Measurements from ENCODE around the gene TRH.
"Not testable (repeated sequence)": the region's sequence is repeated elsewhere in the genome, so short reads cannot be mapped to it uniquely, and the experiment has no call there.

Gene TRH

GRCh38 chr3:129962600-129962999 lies 11.9 kb upstream of the TRH start:
- DNase-seq (ENCODE audit: insufficient read length, low spot score): no peak
- FAIRE-seq: no peak

GRCh38 chr3:129965937-129966336 lies 8.6 kb upstream of the TRH start:
- DNase-seq (ENCODE audit: insufficient read length, low spot score) (no peak), FAIRE-seq (peak; percentile 80)

- no peak for DNase-seq (ENCODE audit: insufficient read length, low spot score)
- FAIRE-seq: no peak
Observed at GRCh38 chr3:129966876-129967275, 7.6 kb upstream of the TRH start.

DNA sequence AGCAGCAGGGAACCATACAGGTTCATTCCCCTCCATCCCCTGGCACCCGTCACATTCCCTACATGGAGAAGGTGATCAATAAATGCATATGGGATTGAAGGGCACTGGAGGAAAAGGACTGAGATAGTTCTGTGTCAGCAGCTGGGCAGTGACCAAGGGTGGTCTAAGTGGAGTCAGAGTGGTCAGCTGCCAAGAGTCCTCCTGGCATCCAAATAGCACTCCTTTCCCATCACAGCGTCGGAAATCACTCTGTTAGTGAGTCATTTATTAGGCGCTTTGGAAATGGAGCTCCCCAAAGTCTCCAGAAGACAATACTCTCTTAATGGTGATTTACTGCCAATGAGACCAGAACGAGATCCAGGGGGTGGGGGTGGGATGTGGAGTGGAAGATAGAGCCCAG lies 6.8 kb upstream of the TRH start:
- DNase-seq (ENCODE audit: insufficient read length, low spot score) (no peak), FAIRE-seq (no peak)

- FAIRE-seq: no peak
- no peak for DNase-seq (ENCODE audit: insufficient read length, low spot score)
Observed at GRCh38 chr3:129971351-129972052, 3.0 kb upstream of the TRH start.

GRCh38 chr3:129972301-129972700 lies 2.2 kb upstream of the TRH start:
- DNase-seq (ENCODE audit: insufficient read length, low spot score) (no peak), FAIRE-seq (no peak)

DNA sequence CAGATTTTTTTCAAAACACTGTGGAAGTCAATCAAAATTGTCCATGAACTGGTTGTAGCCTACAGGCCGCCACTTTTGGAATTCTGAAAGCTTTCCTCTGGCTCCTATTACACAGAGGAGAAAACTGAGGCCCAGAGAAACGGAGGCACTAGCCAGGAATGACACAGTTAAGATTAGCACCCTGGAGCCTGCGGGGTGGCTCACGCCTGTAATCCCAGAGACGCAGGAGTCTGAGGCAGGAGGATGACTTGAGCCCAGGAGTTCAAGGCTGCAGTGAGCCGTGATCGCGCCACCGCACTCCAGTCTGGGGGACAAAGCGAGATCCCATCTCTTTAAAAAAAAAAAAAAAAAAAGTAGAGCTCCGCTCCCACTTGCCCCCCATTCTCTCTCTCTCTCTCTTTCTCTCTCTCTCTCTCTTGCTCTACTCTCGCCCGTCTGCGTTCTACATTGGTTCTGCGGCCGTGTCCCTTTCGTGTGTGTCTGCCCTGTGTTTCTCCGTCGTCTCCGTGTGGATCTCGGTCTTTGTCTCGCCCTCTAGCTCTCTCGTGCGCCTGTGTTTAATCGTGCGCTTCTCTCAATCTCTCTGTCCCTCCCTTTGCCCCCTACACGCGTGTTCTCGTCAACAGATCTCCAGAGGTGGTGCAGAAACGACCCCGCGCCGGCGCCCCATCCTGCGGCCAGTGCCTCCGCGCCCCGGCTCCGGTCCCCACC lies 512 bp upstream of the TRH start:
- DNase-seq (ENCODE audit: insufficient read length, low spot score) (no peak), FAIRE-seq (no peak)

- FAIRE-seq (no peak), DNase-seq (ENCODE audit: insufficient read length, low spot score) (no peak)
Observed at GRCh38 chr3:129974833-129975704, 549 bp downstream of the TRH start.

DNA sequence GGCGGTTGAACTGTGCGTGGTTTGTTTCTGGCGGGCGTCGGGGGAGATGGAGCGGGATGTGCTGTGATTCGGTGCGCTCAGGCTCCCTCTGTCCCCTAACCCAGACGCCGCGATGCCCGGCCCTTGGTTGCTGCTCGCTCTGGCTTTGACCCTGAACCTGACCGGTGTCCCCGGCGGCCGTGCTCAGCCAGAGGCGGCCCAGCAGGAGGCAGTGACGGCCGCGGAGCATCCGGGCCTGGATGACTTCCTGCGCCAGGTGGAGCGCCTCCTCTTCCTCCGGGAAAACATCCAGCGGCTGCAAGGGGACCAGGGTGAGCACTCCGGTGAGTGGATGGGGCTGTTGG lies 1.2 kb downstream of the TRH start:
- DNase-seq (ENCODE audit: insufficient read length, low spot score): no peak
- FAIRE-seq: no peak

GRCh38 chr3:129976286-129976685 lies 1.8 kb downstream of the TRH start:
- no peak for DNase-seq (ENCODE audit: insufficient read length, low spot score)

GRCh38 chr3:129978123-129978522 lies 3.6 kb downstream of the TRH start:
- DNase-seq (ENCODE audit: insufficient read length, low spot score) (no peak), FAIRE-seq (no peak)

More at GRCh38 chr3:129976286-129976685, 1.8 kb downstream of the TRH start:
- FAIRE-seq: no peak

- FAIRE-seq: peak; percentile 33
Observed at GRCh38 chr3:129979905-129980304, 5.4 kb downstream of the TRH start.

DNA sequence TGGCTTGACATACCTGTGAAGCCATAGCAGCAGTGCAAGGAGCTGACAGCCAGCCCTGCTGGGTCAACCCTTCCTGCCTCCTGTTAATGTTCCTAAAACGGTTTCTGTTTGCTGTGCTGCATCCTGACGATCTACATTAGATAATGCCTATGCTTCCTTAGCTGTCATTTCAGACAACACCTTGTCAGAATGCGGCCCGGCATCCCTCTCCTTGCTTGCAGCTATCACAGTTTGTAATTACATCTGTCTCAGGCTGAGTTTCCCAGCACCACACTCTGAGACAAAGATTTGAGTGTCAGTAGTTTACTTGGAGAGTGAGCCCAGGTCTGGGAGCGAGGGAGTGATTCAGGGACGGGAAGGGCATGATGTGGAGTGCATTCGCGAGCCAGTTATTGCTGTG lies 9.0 kb downstream of the TRH start:
- FAIRE-seq (no peak), DNase-seq (ENCODE audit: insufficient read length, low spot score) (no peak)

More at GRCh38 chr3:129979905-129980304, 5.4 kb downstream of the TRH start:
- no peak for DNase-seq (ENCODE audit: insufficient read length, low spot score)

- FAIRE-seq (no peak), DNase-seq (ENCODE audit: insufficient read length, low spot score) (no peak)
Observed at GRCh38 chr3:129984125-129984524, 9.6 kb downstream of the TRH start.

DNA sequence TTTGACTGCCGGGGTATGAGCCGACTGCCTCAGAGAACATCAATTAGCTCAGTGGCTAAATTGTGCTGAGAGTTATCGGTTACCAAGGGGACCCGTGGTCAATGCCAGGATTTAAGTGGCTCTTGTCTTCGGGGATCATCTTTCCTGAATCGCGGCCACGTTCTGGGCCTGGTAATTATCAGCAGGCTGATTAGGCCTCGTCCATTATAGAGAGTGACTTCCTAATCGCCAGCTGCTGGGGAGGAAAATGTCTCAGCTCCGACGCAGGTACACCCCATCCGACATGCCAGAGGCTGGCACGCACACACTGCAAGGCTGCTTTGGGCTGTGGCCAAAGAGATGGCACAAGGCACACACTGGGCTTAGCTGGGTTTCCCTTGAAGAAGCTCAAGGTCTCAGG lies 10.6 kb downstream of the TRH start:
- no peak for DNase-seq (ENCODE audit: insufficient read length, low spot score)
- no peak for FAIRE-seq

- no peak for DNase-seq (ENCODE audit: insufficient read length, low spot score)
- no peak for FAIRE-seq
Observed at GRCh38 chr3:129988429-129988828, 13.9 kb downstream of the TRH start.

DNA sequence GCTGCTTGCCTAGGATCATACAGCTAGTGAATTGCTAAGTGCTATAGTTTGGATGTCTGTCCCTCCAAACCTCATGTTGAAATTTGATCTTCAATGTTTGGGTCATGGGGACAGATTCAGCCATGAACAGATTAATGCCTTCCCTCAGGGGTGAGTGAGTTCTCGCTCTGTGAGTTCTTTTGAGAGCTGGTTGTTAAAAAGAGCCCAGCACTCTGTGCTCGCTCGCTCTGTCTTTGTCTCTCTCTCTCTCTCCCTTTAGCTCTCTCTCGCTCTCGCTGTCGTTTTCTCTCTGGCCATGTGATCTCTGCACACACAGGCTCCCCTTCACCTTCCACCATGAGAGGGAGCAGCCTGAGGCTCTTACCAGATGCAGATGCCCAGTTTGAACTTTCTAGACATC lies 14.9 kb downstream of the TRH start:
- no peak for FAIRE-seq
- no peak for DNase-seq (ENCODE audit: insufficient read length, low spot score)

DNA sequence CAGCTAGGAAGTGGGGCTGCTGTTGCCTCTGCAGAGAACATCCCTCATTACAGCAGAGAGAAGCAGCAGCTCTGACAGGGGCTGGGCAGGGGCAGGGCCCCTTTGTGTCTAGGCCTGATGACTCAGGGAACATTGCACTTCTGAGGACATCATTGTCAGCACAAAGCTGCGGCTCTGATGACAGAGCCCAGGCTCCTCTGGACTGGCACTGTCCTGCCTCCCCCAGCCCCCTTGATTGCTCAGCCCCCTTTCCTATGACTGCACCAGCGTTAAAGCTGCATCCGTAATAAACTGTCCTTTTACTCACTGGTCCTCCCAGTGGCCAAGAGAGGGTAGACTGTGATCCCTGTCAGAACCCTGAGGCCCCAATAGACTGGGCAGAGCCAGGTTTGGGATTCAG lies 18.3 kb downstream of the TRH start:
- DNase-seq (ENCODE audit: insufficient read length, low spot score) (peak; percentile 26), FAIRE-seq (peak; percentile 36)

DNA sequence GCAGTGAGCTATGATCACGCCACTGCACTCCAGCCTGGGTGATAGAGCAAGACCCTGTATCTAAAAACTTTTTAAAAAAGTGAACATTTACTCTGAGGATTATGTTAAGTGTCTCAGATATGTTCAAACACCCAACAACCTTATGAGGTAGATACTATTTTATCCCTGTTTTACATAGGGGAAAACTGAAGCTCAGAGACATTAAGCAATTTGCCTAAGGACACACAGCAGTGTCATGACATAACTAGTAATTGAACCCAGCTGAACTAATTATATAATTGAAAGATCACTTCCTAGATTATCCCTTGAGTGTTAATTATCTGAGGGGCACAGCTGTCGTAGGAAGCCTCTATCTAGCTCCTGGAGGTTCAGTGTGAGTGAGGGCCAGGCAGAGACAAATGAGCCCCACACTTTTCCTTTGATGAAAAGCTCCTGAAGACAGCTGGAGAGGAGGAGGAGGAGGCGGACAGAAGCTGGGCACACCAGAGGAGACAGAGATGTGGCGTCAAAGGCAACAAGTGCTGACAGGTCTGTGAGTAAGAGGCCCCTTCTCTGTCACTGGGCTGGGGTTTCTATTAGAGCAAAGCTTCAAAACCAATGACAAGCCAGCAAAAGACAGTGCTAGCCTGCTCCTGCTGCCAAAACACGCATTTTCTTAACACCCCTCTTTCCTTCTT lies 20.5 kb downstream of the TRH start:
- DNase-seq (ENCODE audit: insufficient read length, low spot score) (no peak), FAIRE-seq (no peak)

- FAIRE-seq: no peak
Observed at GRCh38 chr3:129996073-129996472, 21.6 kb downstream of the TRH start.

GRCh38 chr3:129999176-129999575 lies 24.7 kb downstream of the TRH start:
- not testable (repeated sequence) for DNase-seq (ENCODE audit: insufficient read length, low spot score); FAIRE-seq

More at GRCh38 chr3:129996073-129996472, 21.6 kb downstream of the TRH start:
- no peak for DNase-seq (ENCODE audit: insufficient read length, low spot score)

Measured in HTR-8/SVneo (cell line).